A673 (cell line): ENCODE results near the gene DNAI1. TPM values are rescaled to one million over a fixed set of nuclear protein-coding genes. Genes with fewer than 3 reads are reported as not detected.

Experiments
- BruUV-seq: library from RNA; stranded (reverse); fragments of 400-500 nt; replicated peaks from 2 replicates; lab custom pipeline; 2021; lab: Mats Ljungman, UMichigan
- CTCF ChIA-PET: fragments of 300-600 bp; sonication (Branson Sonifier 250); formaldehyde crosslinking; loops from one replicate; lab custom pipeline; 2022; ENCODE audit warnings: antibody characterized with exemption; lab: Charles Lee
- POLR2A ChIA-PET: fragments of 300-600 bp; sonication (Branson Sonifier 250); formaldehyde crosslinking; loops from one replicate; lab custom pipeline; 2022; ENCODE audit warnings: antibody characterized with exemption; ENCODE audit not compliant: low non-redundant PET; lab: Charles Lee
- DNase-seq: peaks from one replicate; pipeline ENCODE4 v3.0.0-alpha.2; 2015; ENCODE audit warnings: low spot score
- H3K27ac ChIP-seq: fragments of 200-600 bp; sonication (generic); 2 replicates; pipeline ENCODE4 v1.5.1; 2016; ENCODE audit warnings: mixed run types, low read depth, mild to moderate bottlenecking, mixed read lengths, antibody characterized with exemption, low read length; ENCODE audit not compliant: poor library complexity, severe bottlenecking
- H3K27me3 ChIP-seq: fragments of 200-600 bp; sonication (generic); replicated peaks from 2 replicates; pipeline ENCODE4 v1.6.1; 2017; ENCODE audit warnings: mixed run types, low read depth, mild to moderate bottlenecking, mixed read lengths, antibody characterized with exemption, low read length; ENCODE audit not compliant: insufficient read depth, poor library complexity
- H3K36me3 ChIP-seq: fragments of 200-600 bp; sonication (generic); 2 replicates; pipeline ENCODE4 v1.6.1; 2016; ENCODE audit warnings: mixed run types, mild to moderate bottlenecking, mixed read lengths, antibody characterized with exemption, low read length; ENCODE audit not compliant: insufficient read depth, poor library complexity, severe bottlenecking
- H3K4me1 ChIP-seq: fragments of 200-600 bp; sonication (generic); 2 replicates; pipeline ENCODE4 v1.6.1; 2017; ENCODE audit warnings: mixed run types, mild to moderate bottlenecking, mixed read lengths, antibody characterized with exemption, low read length; ENCODE audit not compliant: insufficient read depth, poor library complexity, severe bottlenecking
- H3K4me3 ChIP-seq: fragments of 200-600 bp; sonication (generic); 2 replicates; pipeline ENCODE4 v1.5.1; 2016; ENCODE audit warnings: low read depth, mixed run types, mild to moderate bottlenecking, mixed read lengths, low read length; ENCODE audit not compliant: poor library complexity, severe bottlenecking
- H3K9me3 ChIP-seq: fragments of 200-600 bp; sonication (generic); 2 replicates; pipeline ENCODE4 v1.6.1; 2016; ENCODE audit warnings: mixed run types, low read depth, mild to moderate bottlenecking, mixed read lengths, antibody characterized with exemption, low read length; ENCODE audit not compliant: poor library complexity, severe bottlenecking
- EZH2 ChIP-seq: fragments of 200-600 bp; sonication (generic); IDR thresholded peaks from 2 replicates; pipeline ENCODE4 v1.6.1; 2017; ENCODE audit warnings: borderline replicate concordance, low read depth, mild to moderate bottlenecking, mixed read lengths, antibody characterized with exemption, low read length; ENCODE audit not compliant: poor library complexity, severe bottlenecking
- intact Hi-C: fragments of 100-400 bp; cut with micrococcal nuclease; formaldehyde crosslinking; loops from one replicate; pipeline ENCODE4 v1.10.0; 2022; ENCODE audit not compliant: unreplicated experiment
- total RNA-seq: library from RNA; stranded (reverse); gene quantifications from 2 replicates; pipeline ENCODE4 v1.2.3, GENCODE V29; 2021
- TF ChIP-seq, protein P1 (sequence below): fragments of 300-800, 200-600 bp; sonication (generic); conservative IDR thresholded peaks from 2 replicates; pipeline ENCODE4 v1.5.1; 2017; ENCODE audit warnings: low read depth, mild to moderate bottlenecking, antibody characterized with exemption, low read length, moderate library complexity, mixed read lengths

Gene DNAI1
- total RNA-seq, 1 experiment from 2014 or later = not detected

- H3K9me3 ChIP-seq = no peaks in the 10 kb centered on the region
- BruUV-seq = no TSS peak
- DNase-seq = no peak
- ChIA-PET POLR2A (no interaction called here), CTCF (no interaction called here)
- H3K4me1 ChIP-seq = peaks cover 9% of the 10 kb centered on the region
- H3K27ac ChIP-seq = no peak overlapping the region
- H3K4me3 ChIP-seq = no peak overlapping the region
- intact Hi-C loops = no loop called here
- no peaks in the 10 kb centered on the region for H3K36me3 ChIP-seq
- TF ChIP-seq, protein P1, sequence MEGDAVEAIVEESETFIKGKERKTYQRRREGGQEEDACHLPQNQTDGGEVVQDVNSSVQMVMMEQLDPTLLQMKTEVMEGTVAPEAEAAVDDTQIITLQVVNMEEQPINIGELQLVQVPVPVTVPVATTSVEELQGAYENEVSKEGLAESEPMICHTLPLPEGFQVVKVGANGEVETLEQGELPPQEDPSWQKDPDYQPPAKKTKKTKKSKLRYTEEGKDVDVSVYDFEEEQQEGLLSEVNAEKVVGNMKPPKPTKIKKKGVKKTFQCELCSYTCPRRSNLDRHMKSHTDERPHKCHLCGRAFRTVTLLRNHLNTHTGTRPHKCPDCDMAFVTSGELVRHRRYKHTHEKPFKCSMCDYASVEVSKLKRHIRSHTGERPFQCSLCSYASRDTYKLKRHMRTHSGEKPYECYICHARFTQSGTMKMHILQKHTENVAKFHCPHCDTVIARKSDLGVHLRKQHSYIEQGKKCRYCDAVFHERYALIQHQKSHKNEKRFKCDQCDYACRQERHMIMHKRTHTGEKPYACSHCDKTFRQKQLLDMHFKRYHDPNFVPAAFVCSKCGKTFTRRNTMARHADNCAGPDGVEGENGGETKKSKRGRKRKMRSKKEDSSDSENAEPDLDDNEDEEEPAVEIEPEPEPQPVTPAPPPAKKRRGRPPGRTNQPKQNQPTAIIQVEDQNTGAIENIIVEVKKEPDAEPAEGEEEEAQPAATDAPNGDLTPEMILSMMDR = no peak
- TF ChIP-seq EZH2 = no peak
- H3K27me3 ChIP-seq = no peaks in the 10 kb centered on the region
These were observed 94.0 kb downstream of the DNAI1 start for GRCh38 chr9:34552606-34552981.

GRCh38 chr9:34552986-34553385 is 94.4 kb downstream of the DNAI1 start:
- TF ChIP-seq, protein P1 = no peak
- TF ChIP-seq EZH2 = no peak
- intact Hi-C loops = no loop called here
- Histone ChIP-seq H3K4me1 (peaks cover 9% of the 10 kb centered on the region), H3K27ac (no peak overlapping the region), H3K4me3 (no peak overlapping the region), H3K36me3 (no peaks in the 10 kb centered on the region), H3K9me3 (no peaks in the 10 kb centered on the region), H3K27me3 (no peaks in the 10 kb centered on the region)
- ChIA-PET POLR2A (no interaction called here), CTCF (no interaction called here)
- DNase-seq = no peak
- no TSS peak for BruUV-seq

DNA sequence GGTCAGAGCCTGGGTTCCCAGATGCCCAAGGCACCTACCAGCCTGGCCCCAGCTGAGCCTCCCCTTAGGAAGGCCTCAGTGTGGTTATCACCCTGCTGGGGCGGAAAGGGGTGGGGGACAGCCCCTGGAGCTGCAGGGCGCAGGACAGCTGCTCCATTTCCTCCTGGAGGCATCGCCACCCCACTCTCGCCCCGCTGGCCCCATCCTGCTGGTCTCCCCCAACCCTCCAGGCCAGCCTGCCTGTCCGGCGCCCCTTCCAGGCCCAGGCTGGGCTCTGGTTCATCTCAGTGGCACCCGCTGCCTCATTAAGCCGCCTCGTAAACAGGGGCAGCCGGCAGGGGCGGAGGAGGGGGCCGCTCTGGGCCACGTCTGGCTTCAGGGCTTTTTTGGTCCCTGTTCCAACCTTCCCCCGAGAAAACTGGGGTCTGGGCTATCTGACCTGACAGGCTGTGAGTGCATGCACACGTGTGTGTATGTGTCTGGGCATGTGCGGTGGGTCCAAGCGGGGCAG is 95.0 kb downstream of the DNAI1 start:
- Histone ChIP-seq H3K36me3 (no peaks in the 10 kb centered on the region), H3K9me3 (no peaks in the 10 kb centered on the region), H3K27ac (no peak overlapping the region), H3K27me3 (no peaks in the 10 kb centered on the region), H3K4me1 (peaks cover 9% of the 10 kb centered on the region), H3K4me3 (no peak overlapping the region)
- DNase-seq = no peak
- intact Hi-C loops = no loop called here
- ChIA-PET CTCF (no interaction called here), POLR2A (no interaction called here)
- no TSS peak for BruUV-seq
- TF ChIP-seq, protein P1 = no peak
- no peak for TF ChIP-seq EZH2
